Medulla oblongata (tissue), 1 donor: ENCODE data around the gene EFCAB5.
A peak's percentile ranks its signal among the peaks of the same experiment; 100 is the strongest.
"Not testable (repeated sequence)": the region's sequence is repeated elsewhere in the genome, so short reads cannot be mapped to it uniquely, and the experiment has no call there.

ENCODE experiments used
- DNase-seq: peaks from one replicate; pipeline ENCODE4 v3.0.0-alpha.2; 2015; ENCODE audit errors: extremely low spot score

The EFCAB5 gene

GRCh38 chr17:29935909-29936308, 5.5 kb upstream of the EFCAB5 start:
- not testable (repeated sequence) for DNase-seq

DNA sequence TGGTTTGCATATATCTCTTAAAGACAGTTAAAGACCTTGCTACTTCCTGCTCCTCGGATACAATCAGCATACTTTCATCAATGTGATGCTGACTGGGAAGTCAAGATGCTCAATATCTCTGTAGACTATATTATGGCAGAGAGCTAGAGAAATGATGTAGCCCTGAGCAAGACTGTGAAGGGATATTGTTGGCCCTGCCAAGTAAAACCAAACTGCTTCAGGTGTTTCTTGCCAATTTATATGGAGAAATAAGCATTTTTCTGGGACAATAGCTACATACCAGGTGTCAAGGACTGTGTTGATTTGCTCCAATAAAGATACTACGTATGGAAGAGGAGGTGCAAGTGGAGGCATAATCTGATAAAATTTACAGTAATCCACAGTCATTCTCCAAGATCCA, 4.7 kb upstream of the EFCAB5 start:
- DNase-seq = no peak

GRCh38 chr17:29945281-29945680, 3.8 kb downstream of the EFCAB5 start:
- DNase-seq = no peak

GRCh38 chr17:29948448-29949215, 7.2 kb downstream of the EFCAB5 start:
- no peak for DNase-seq

DNA sequence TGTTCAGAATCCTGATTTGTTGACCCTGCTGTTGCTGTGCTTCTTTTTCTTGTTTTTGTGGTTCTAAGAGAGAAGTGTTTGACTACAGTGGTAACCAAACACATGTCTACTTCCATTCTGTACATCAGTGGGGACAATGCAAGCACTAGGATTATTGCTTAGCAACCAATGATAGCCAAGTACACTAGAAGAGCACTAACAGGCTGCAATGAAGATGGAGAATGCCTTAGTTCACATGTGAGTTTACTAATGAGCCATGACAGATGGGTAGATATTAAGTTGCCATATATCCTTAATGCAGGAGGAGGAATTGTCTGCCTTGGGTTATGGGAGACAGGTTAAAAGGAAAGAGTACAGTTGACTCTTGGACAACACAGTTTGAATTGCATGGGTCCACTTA, 8.3 kb downstream of the EFCAB5 start:
- no peak for DNase-seq

DNA sequence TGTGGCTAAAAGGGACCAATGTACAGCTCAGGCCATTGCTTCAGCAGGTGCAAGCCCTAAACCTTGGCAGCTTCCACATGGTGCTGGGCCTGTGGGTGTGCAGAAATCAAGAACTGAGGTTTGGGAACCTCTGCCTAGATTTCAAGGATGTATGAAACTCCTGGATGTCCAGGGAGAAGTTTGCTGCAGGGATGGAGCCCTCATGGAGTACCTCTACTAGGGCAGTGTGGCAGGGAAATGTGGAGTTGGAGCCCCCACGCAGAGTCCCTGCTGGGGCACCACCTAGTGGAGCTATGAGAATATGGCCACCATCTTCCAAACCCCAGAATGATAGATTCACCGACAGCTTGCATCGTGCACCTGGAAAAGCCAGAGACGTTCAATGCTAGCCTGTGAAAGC, 13.0 kb downstream of the EFCAB5 start:
- no peak for DNase-seq

GRCh38 chr17:29956225-29956624, 14.8 kb downstream of the EFCAB5 start:
- peak; percentile 56 for DNase-seq

GRCh38 chr17:29957488-29957887, 16.1 kb downstream of the EFCAB5 start:
- DNase-seq = not testable (repeated sequence)

DNA sequence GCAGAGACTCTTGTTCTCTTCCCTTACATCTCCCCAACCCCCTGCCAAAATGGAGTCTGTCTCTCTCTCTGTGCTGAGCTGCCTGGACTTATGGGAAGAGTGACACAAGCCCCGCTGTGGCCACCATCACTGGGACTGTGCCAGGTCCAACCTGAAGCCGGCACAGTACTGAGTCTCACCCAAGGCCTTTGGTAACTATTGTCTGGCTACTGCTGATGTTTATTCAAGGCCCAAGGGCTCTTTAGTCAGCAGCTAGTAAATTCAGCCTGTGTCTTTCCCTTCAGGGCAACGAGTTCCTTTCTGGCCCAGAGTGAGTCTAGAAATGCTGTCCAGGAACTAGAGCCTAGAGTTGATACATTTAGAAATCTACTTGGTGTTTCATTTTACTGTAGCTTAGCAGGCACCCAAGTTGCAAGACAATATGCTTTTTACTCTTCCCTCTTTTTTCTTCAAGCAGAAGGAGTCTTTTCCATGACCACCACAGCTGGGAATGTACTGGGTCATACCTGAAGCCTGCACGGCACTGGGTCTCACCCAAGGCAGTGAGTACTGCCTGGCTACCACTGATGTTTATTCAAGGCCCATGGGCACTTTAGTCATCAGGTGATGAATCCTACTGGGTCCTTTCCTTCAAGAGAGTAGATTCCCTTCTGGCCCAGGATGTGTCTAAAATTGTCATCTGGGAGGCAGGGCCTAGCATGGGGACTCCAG, 17.7 kb downstream of the EFCAB5 start:
- DNase-seq = no peak

DNA sequence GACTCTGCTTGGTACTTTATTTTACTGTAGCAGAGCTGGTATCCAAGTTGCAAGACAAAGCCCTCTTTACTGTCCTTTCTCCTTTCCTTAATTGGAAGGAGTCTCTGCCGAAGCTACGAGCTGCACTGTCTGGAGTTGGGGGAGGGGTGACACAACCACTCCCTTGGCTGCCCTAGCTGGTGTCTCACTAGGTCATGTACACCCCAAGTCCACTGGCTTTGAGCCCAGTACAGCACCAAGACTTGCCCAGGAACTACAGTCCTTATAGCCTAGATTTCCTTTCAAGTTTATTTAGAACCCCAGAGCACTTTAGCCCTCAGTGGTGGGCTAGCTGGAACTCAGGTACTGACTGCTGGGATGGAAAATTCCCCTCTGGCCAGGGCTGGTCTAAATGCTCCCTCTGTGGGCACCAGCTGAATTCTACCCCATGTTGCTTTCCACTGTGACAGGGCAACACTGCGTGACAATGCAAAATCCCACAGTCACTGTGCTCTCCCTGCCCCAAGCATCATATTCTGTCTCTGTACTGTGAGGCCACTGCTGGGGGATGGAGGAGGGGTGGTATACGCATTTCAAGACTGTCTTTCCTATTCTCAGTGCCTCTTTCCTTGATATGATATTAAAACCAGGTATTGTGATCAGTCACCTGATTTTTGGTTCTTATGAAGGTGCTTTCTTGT, 18.4 kb downstream of the EFCAB5 start:
- no peak for DNase-seq

DNA sequence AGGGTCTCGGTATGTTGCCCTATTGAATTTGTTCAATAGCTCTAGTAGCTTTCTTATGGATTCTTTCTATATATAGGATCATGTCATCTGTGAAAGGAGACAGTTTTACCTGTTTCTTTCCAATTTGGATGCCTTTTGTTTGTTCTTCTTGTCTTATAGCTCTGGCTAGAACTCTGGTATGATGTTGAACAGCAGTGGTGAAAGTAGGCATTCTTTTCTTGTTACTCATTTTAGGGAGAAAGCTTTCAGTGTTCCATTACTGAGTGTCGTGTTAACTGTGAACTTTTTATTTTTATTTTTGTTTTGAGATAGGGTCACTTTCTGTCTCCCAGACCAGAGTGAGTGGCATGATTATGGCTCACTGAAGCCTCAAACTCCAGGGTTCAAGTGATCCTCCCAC, 21.2 kb downstream of the EFCAB5 start:
- DNase-seq = no peak

DNA sequence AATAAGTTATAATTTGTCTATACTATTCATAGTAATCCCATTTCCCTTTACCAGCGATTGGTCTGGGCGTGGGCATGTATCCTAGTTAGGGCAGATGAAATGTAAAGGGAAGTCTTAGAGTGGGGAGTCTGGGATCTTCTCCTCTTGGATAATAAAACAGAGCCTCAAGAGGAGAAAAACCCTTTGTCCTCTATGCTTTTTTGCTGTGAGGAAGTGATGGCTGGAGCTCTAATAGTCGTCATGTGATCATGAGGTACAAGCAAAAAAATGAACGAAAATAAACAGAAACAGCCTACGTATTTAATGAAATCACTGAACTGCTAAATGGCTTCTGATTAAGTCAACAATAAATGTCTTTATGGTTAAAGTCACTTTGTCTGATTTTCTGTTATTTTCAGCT, 26.8 kb downstream of the EFCAB5 start:
- no peak for DNase-seq

DNA sequence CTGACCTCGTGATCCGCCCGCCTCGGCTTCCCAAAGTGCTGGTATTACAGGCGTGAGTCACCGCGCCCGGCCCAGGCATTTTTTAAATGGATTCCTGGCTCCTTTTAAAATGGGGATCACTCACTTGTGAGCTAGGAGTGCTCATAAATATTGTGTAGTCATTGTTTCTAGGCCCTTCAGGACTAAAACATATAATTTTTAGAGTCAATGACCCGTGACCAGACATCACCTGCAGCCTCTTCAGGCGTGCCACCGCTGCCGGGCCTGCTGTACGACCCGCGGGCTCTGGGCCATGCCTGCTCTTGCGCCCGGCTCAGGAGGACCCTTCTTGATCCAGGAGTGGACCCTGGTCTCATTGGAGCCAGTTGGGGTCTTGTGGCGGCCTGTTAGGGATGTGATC, 30.8 kb downstream of the EFCAB5 start:
- no peak for DNase-seq

DNA sequence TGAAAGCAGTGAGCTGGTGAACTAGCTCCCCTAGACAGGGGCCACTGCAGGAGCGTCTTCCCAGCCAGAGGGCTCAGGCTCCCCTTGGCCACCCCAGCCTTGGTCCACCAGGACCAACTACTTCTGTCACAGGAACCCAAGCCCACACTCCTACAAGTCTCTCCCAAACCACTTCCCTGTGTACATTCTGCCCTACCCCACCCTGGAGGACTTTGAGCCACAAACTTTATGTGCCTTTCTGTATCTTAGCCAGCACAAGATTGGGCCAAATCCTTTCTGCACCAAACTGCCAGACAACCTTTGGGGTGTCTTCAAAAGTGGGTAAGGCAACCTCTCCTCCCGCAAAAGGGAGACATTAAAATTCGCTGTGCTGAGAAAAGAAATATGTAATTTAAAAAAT, 31.6 kb downstream of the EFCAB5 start:
- DNase-seq = no peak

- no peak for DNase-seq
Measured at GRCh38 chr17:29977836-29978235, 36.4 kb downstream of the EFCAB5 start.

GRCh38 chr17:29980261-29980660, 38.8 kb downstream of the EFCAB5 start:
- no peak for DNase-seq

DNA sequence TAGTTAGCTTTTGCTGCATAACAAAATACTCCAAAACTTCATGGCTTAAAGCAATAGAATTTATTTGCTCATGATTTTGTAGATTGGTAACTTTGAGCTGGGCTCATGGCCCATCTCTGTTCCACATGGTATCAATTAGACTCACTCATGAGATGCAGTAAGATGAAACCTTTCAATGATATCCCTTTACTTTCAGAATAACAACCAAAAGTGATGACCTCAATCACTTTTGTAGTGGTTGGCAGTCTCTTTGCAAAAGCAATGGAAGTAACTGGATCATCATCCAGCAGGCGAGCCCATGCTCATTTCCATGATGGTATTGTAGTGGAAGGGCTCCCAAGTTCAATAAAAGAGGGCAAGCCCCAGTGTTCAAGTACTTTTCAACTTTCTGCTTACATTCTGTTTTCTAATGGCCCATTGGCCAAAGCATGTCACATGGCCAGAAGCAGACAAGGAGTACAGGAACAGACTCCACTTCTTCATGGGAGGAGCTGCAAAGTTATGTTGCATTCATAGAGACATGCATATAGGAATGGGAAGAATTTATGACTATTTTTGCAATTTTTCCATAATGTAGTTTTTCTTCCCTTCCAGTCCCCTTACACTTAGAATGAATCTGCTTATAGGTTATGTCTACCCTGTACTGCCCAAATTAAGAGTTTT, 41.7 kb downstream of the EFCAB5 start:
- no peak for DNase-seq

- no peak for DNase-seq
Measured at GRCh38 chr17:29996458-29996857, 55.0 kb downstream of the EFCAB5 start.

DNA sequence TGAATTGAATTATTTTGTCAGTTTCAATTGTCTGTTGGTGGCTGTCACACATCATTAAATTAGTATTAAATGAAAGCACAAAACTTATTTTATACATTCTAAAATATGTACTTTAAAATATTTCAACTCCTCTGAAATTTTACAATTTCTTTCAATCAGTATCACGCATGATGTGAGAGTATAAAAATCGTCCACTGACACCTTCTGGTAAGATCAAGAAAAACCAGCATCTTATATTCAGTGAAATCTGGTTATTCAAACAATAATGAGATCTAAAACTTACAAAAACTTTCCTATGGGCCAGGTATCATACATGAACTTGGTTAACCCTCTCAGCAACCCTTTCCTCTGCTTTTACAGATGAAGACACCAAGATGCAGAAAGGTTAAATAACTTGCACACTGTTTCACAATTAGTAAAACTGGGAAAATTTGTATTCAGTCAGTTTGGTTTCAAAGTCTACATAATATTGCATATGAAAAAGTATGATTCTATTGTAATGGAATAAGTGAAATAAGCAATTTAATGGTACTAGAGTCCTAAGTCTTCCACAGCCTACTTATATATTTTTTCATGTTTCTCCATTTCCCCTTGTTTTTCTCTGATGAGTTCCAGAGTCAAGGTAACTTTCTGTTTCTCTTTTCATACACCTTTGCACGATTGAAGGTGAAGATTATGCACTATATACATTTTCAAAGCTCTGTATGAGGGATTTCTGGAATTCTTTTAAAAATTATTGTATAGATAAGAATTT, 58.7 kb downstream of the EFCAB5 start:
- DNase-seq = no peak

DNA sequence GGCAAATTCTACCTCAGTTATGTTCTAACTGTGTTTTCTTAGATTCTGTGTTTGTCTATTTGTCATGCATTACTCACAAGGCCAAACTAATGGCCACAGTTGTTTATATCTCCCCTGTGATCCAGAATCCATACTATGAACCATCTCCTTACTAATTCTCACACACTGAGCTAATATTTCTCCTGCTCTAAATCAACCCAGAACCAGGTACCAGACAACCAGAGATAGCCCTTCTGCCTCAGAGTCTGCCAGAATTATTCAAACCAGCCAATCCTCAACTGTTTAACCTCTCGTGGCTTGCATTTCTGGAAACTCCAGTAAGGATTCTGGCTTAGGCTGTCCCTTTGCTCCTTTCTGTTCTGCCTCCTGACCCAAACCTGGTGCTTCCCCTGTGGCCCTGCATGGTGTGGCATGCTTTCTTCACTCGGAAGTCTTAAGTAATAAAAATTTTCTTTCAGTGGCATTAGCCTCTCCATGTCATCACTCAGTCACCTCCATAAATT, 59.4 kb downstream of the EFCAB5 start:
- no peak for DNase-seq

GRCh38 chr17:30002088-30002487, 60.7 kb downstream of the EFCAB5 start:
- no peak for DNase-seq
